ENCODE data around the gene S100A6. TPM values are rescaled to one million over a fixed set of nuclear protein-coding genes. Genes with fewer than 3 reads are reported as not detected.

S100A6 gene
- total RNA-seq, 4 donors from 2014 or later, result 219 to 881 (median 433) TPM

DNA sequence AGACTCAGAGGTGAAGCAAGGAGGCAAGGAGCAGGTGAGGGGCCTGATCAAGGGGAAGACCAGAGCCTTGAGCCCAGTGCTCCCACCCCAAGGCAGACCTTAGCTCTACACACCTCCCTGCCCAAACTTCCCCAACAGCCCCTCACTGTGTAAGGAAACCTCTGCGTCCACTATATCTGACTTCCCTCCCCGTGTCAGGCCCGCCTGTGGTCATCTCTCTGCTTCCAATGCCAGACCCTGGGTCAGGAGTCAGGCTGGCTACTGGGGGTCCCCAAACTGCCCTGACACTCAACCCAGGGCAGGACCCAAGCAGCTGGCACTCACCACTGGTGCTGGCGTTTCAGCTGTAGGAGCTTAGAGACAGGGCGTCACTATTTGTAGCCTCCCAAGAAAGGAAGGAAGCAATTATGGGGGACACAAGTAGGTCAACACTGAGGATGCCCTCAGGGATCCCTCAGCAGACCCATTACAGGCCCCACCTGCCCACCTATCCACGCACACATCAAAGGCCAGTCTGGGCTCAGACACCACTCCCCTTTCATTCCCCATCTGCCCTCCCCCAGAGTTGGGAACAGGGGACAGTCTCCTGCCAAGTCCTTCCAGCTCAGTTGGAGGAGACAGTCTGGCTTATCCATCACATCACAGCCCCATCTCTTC, 14.1 kb upstream of the S100A6 start:
- H3K27ac ChIP-seq, result peak overlapping the region; percentile 6 to 60 (median 57)
- H3K9me3 ChIP-seq, result no peaks in the 10 kb centered on the region
- H3K4me3 ChIP-seq, result no peak overlapping the region
- intact Hi-C loops (cut with DNase I; ENCODE audit: low total_unique reads) (loop anchor here (1.0 kb wide), 1 partner anchor 42 kb away; no protein-coding TSS in a partner anchor), in situ Hi-C loops (cut with MboI; ENCODE audit: low pct_ligation_motif_present in 1 of 4, low pct_unique_long_range_greater_than_20kb in 1 of 4, low sequenced_read_pairs in 3 of 4) (loop anchor here in 1 of 4 donors (25.0 kb wide), 1 partner anchor 437 kb away; the partner anchor contains the start of genes JTB, RAB13 and RPS27)
- H3K4me1 ChIP-seq, result peaks cover 34 to 53% (median 40%) of the 10 kb centered on the region in 4 donors
- WGBS, 2 donors (ENCODE audit: low coverage in 1 of 2), result 88% methylated on average over 6 of the region's 6 CpGs; no CpG with 5 or more reads in 1 of the 2 donors
- peak; percentile 5 for DNase-seq
- TF ChIP-seq, protein P1, sequence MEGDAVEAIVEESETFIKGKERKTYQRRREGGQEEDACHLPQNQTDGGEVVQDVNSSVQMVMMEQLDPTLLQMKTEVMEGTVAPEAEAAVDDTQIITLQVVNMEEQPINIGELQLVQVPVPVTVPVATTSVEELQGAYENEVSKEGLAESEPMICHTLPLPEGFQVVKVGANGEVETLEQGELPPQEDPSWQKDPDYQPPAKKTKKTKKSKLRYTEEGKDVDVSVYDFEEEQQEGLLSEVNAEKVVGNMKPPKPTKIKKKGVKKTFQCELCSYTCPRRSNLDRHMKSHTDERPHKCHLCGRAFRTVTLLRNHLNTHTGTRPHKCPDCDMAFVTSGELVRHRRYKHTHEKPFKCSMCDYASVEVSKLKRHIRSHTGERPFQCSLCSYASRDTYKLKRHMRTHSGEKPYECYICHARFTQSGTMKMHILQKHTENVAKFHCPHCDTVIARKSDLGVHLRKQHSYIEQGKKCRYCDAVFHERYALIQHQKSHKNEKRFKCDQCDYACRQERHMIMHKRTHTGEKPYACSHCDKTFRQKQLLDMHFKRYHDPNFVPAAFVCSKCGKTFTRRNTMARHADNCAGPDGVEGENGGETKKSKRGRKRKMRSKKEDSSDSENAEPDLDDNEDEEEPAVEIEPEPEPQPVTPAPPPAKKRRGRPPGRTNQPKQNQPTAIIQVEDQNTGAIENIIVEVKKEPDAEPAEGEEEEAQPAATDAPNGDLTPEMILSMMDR (IDR thresholded peaks at IDR 0.05), result no peak
- TF ChIP-seq POLR2AphosphoS5 (IDR thresholded peaks at IDR 0.05), result no peak
- TF ChIP-seq EP300 (IDR thresholded peaks at IDR 0.05; ENCODE audit: low read depth), result no peak
- TF ChIP-seq POLR2A (IDR thresholded peaks at IDR 0.05), result no peak
- no peaks in the 10 kb centered on the region for H3K36me3 ChIP-seq
- no peaks in the 10 kb centered on the region for H3K27me3 ChIP-seq

DNA sequence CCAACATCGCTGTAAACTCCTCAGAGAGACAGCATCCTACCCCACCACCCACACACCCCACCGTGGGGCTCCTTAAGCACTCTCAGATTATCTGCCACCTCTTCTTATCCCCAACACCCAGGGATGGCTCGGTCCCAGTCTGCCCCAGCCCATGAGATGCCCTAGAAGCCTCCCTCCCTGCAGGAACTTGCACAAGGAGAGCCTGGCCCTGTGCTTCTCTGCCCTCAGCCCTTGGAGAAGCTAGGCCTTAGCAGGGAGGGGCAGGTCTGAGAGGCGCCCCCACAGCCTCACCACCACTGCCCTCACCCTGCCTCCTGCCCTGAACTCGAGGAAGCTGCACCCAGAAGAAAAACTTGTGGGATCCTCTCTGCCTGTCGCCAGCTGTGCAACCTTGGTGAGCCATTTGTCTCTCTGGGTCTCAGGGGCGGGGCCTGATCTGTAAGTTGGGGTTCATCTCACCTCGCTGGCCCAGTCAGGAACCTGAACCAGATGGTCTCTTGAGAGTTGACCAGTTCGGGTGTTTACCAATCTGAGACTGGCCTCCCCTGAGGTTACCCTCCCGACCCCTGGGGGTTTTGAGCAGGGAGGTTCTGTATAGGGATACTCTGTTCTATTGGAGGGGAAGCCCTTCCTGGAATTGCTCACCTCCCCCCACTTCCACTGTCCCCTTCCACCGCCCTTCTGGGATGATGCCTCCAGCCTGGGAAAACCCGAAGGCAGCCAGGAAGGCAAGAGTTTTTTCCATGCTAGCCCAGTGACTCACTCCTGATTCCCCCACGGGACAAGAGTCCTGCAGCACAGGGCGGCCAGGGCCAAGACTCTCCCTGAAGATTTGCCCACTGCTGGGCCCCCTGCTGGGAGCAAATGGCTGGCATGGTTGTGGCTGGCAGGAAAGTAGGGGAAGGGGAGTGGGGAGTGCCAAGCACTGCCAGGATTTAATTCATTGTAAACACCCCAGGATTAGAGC, 13.2 kb upstream of the S100A6 start, which contains the start of gene S100A3:
TSS of gene S100A3 (minus strand) at position 537 of the 967 bp plus-strand sequence. CDS start 773 bp downstream, outside the sequence.
- WGBS, 2 donors (ENCODE audit: low coverage in 1 of 2), result 54 to 68% methylated on average over 2 to 14 of the region's 14 CpGs
- peaks cover 43 to 57% (median 48%) of the 10 kb centered on the region in 4 donors for H3K4me1 ChIP-seq
- H3K27me3 ChIP-seq, result no peaks in the 10 kb centered on the region
- no peaks in the 10 kb centered on the region for H3K9me3 ChIP-seq
- TF ChIP-seq POLR2AphosphoS5 (IDR thresholded peaks at IDR 0.05) (peak in 2 of 3 donors; percentile 31 to 34), POLR2A (IDR thresholded peaks at IDR 0.05) (no peak), EP300 (IDR thresholded peaks at IDR 0.05; ENCODE audit: low read depth) (peak; percentile 39)
- TF ChIP-seq, protein P1 (IDR thresholded peaks at IDR 0.05), result no peak
- intact Hi-C loops (cut with DNase I; ENCODE audit: low total_unique reads), result loop anchor here (1.0 kb wide), 1 partner anchor 41 kb away; no protein-coding TSS in a partner anchor
- H3K4me3 ChIP-seq, result no peak within 1 kb of the TSS
- H3K36me3 ChIP-seq, result no peaks in the 10 kb centered on the region
- in situ Hi-C loops (cut with MboI; ENCODE audit: low pct_ligation_motif_present in 1 of 4, low pct_unique_long_range_greater_than_20kb in 1 of 4, low sequenced_read_pairs in 3 of 4), result loop anchor here in 1 of 4 donors (25.0 kb wide), 1 partner anchor 438 kb away; the partner anchor contains the start of genes JTB, RAB13 and RPS27
- H3K27ac ChIP-seq, result peak within 1 kb of the TSS; percentile 34 to 60 (median 57)
- DNase-seq, result peak; percentile 51

DNA sequence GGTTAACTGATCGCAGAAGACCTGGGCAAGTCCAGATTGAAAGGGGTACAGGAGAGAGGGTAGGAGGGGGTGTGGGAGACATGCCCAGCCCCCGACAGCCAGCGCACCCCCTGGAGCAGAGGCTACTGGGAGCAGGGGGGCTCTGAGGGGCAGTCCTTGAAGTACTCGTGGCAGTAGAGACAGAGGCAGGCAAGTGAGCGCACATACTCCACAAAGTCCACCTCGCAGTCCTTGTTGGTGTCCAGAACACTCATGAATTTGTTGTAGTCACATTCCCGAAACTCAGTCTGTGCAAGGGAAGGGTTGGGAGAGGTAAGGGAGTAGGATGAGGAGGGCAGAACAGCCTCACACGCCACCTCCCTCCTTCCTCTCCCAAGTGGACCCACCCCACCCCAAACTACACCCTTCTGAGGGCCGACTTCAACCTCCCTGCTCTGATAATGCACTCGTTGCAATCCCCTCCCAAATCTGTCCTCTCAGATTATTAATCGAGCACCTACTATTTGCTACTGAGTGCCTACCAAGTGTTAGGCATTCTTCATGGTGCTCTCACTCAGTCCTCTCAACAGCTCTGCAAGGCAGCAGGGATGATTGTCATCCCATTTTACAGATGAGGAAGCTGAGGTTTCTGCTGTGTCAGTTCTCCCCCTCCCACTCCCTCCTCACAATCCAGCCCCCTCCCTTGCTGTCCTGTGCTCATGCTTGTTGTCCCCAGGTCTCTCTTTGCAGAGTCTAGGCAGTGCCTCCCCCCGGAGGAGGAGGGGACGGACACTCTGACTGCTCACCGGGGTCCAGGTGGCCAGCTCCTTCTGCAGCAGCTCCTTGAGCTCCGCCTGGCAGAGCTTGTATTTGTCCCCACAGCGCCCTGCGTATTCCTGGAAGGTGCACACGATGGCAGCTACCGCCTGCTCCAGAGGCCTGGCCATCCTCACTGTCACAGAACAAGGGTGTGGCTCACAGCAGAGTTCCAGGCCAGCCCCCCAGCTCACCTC, 12.1 kb upstream of the S100A6 start:
- Histone ChIP-seq H3K4me3 (no peak overlapping the region), H3K4me1 (peaks cover 48 to 64% (median 59%) of the 10 kb centered on the region in 4 donors), H3K27me3 (no peaks in the 10 kb centered on the region), H3K36me3 (no peaks in the 10 kb centered on the region), H3K27ac (peak overlapping the region; percentile 60 to 91 (median 87)), H3K9me3 (no peaks in the 10 kb centered on the region)
- WGBS, 2 donors (ENCODE audit: low coverage in 1 of 2), result 77% methylated on average over 19 of the region's 19 CpGs; no CpG with 5 or more reads in 1 of the 2 donors
- no peak for TF ChIP-seq EP300 (IDR thresholded peaks at IDR 0.05; ENCODE audit: low read depth)
- TF ChIP-seq, protein P1 (IDR thresholded peaks at IDR 0.05), result no peak
- no peak for TF ChIP-seq POLR2A (IDR thresholded peaks at IDR 0.05)
- no peak for TF ChIP-seq POLR2AphosphoS5 (IDR thresholded peaks at IDR 0.05)
- in situ Hi-C loops (cut with MboI; ENCODE audit: low pct_ligation_motif_present in 1 of 4, low pct_unique_long_range_greater_than_20kb in 1 of 4, low sequenced_read_pairs in 3 of 4), result loop anchor here in 1 of 4 donors (25.0 kb wide), 1 partner anchor 439 kb away; the partner anchor contains the start of genes JTB, RAB13 and RPS27
- peak; percentile 7 for DNase-seq
- intact Hi-C loops (cut with DNase I; ENCODE audit: low total_unique reads), result no loop called here
